GM13976 (cell line): ENCODE measurements around the gene COMMD2.

ENCODE experiments used
- DNase-seq: peaks from one replicate; pipeline ENCODE4 v3.0.0; 2012; ENCODE audit warnings: low spot score
- CTCF ChIP-seq: IDR thresholded peaks from 2 replicates; pipeline ENCODE4 v1.5.1; 2012; ENCODE audit warnings: borderline replicate concordance, mild to moderate bottlenecking; ENCODE audit not compliant: insufficient read depth; ENCODE audit errors: extremely low read depth, missing control alignments, control extremely low read depth
- in situ Hi-C: fragments of 300-500 bp; cut with MboI; formaldehyde crosslinking; loops from one replicate; pipeline ENCODE4 v1.12.0; 2022; ENCODE audit warnings: low sequenced_read_pairs, mixed read lengths, inconsistent platforms; ENCODE audit not compliant: unreplicated experiment

COMMD2 gene

GRCh38 chr3:149717391-149718056 lies 34.8 kb downstream of the COMMD2 start:
- in situ Hi-C loops = loop anchor here (10.0 kb wide), 1 partner anchor 153 kb away; no protein-coding TSS in a partner anchor
- peak; percentile 53 for DNase-seq

GRCh38 chr3:149716984-149717383 lies 35.3 kb downstream of the COMMD2 start:
- DNase-seq = no peak
- TF ChIP-seq CTCF = no peak
- in situ Hi-C loops = loop anchor here (10.0 kb wide), 1 partner anchor 152 kb away; no protein-coding TSS in a partner anchor

More at GRCh38 chr3:149717391-149718056, 34.8 kb downstream of the COMMD2 start:
- TF ChIP-seq CTCF = peak; percentile 55

- TF ChIP-seq CTCF = no peak
- in situ Hi-C loops = loop anchor here (10.0 kb wide), 1 partner anchor 150 kb away; no protein-coding TSS in a partner anchor
- DNase-seq = no peak
Measured at GRCh38 chr3:149715247-149715646, 37.0 kb downstream of the COMMD2 start.

- in situ Hi-C loops = loop anchor here (10.0 kb wide), 1 partner anchor 149 kb away; no protein-coding TSS in a partner anchor
- DNase-seq = no peak
- no peak for TF ChIP-seq CTCF
Measured at GRCh38 chr3:149713730-149714654, 38.3 kb downstream of the COMMD2 start.

GRCh38 chr3:149706905-149707304 lies 45.4 kb downstream of the COMMD2 start:
- no peak for DNase-seq
- no peak for TF ChIP-seq CTCF
- in situ Hi-C loops = no loop called here

GRCh38 chr3:149705416-149705815 lies 46.9 kb downstream of the COMMD2 start:
- no peak for TF ChIP-seq CTCF
- no peak for DNase-seq
- in situ Hi-C loops = no loop called here
